Measurements from ENCODE around the gene CELA2B. TPM values are rescaled to one million over a fixed set of nuclear protein-coding genes. Genes with fewer than 3 reads are reported as not detected.

Gene CELA2B
- total and polyA plus RNA-seq, 10 of the 15 experiments (the other 5 are each of a cell fraction or from before 2014, with no cell fraction given), result not detected

DNA sequence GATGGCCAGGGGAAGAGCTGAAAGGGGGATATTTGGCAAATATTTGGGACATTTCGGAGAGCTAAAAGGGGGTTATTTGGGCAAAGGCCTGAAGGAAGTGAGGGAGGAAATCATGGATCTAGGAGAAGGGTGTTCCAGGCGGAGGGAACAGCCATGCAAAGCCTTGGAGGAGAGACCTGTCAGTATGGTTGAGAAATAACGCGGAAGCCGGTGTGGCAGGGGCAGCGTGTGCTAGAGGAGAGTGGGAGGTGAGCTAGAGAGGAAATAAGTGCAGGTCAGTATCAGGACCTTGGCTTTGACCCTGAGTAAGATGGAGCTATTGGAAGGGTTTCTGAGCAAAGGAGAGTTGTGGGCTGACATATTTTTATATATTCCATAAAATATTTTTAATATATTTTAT lies 34.7 kb upstream of the CELA2B start:
- no peaks in the 10 kb centered on the region for H3K9me3 ChIP-seq (replicated peaks; ENCODE audit: control insufficient read depth, insufficient read depth, low read length)
- H3K27ac ChIP-seq (ENCODE audit: control insufficient read depth, insufficient read depth), result no peak overlapping the region
- BruUV-seq (replicated peaks), result no TSS peak
- ChIA-PET SMC1A (ENCODE audit: uncharacterized antibody, unreplicated experiment) (interaction anchor here (0.7 to 1.6 kb wide), 3 partner anchors 10 to 336 kb away, joined by 4 to 6 read pairs (median 5); no protein-coding TSS in a partner anchor), POLR2A (interaction anchor here (0.7 to 1.1 kb wide), 2 partner anchors 10 to 38 kb away, joined by 3 read pairs; no protein-coding TSS in a partner anchor), CTCF (interaction anchor here (0.7 to 1.6 kb wide), 5 partner anchors 9 to 118 kb away, joined by 3 to 6 read pairs (median 4); no protein-coding TSS in a partner anchor), RAD21 (ENCODE audit: unreplicated experiment) (no interaction called here)
- no peak for DNase-seq (ENCODE audit: low read depth, low spot score)
- no peaks in the 10 kb centered on the region; a peak in 1 of 4 replicates for H3K27me3 ChIP-seq (replicated peaks in 1 of 2; ENCODE audit: control insufficient read depth in 2 of 2, insufficient read depth in 2 of 2, low read length in 1 of 2)
- no peak overlapping the region for H3K9ac ChIP-seq (ENCODE audit: control insufficient read depth, insufficient read depth, low read length)
- H3K4me2 ChIP-seq (ENCODE audit: control insufficient read depth, insufficient read depth), result no peak overlapping the region
- no peak overlapping the region for H3K4me3 ChIP-seq
- intact Hi-C loops (cut with micrococcal nuclease; ENCODE audit: unreplicated experiment) (no loop called here), in situ Hi-C loops (cut with MboI) (no loop called here)
- no peak for TF ChIP-seq ZNF687 (IDR thresholded peaks at IDR 0.05)
- no peak for TF ChIP-seq CBFB (IDR thresholded peaks at IDR 0.05; ENCODE audit: low read depth)
- TF ChIP-seq, protein P1, sequence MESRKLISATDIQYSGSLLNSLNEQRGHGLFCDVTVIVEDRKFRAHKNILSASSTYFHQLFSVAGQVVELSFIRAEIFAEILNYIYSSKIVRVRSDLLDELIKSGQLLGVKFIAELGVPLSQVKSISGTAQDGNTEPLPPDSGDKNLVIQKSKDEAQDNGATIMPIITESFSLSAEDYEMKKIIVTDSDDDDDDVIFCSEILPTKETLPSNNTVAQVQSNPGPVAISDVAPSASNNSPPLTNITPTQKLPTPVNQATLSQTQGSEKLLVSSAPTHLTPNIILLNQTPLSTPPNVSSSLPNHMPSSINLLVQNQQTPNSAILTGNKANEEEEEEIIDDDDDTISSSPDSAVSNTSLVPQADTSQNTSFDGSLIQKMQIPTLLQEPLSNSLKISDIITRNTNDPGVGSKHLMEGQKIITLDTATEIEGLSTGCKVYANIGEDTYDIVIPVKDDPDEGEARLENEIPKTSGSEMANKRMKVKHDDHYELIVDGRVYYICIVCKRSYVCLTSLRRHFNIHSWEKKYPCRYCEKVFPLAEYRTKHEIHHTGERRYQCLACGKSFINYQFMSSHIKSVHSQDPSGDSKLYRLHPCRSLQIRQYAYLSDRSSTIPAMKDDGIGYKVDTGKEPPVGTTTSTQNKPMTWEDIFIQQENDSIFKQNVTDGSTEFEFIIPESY (IDR thresholded peaks at IDR 0.05), result no peak
- no peak for TF ChIP-seq BCL11A (IDR thresholded peaks at IDR 0.05; ENCODE audit: low read depth, low read length)
- no peak for TF ChIP-seq NR2C2 (IDR thresholded peaks at IDR 0.05; ENCODE audit: borderline replicate concordance, control insufficient read depth, insufficient read length, low read depth)
- no peak for TF ChIP-seq RCOR1 (conservative IDR thresholded peaks at IDR 0.05; ENCODE audit: low read depth, low read length)
- TF ChIP-seq, protein P2, sequence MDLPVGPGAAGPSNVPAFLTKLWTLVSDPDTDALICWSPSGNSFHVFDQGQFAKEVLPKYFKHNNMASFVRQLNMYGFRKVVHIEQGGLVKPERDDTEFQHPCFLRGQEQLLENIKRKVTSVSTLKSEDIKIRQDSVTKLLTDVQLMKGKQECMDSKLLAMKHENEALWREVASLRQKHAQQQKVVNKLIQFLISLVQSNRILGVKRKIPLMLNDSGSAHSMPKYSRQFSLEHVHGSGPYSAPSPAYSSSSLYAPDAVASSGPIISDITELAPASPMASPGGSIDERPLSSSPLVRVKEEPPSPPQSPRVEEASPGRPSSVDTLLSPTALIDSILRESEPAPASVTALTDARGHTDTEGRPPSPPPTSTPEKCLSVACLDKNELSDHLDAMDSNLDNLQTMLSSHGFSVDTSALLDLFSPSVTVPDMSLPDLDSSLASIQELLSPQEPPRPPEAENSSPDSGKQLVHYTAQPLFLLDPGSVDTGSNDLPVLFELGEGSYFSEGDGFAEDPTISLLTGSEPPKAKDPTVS (IDR thresholded peaks at IDR 0.05; ENCODE audit: low read depth, low read length), result no peak
- TF ChIP-seq, protein P3, sequence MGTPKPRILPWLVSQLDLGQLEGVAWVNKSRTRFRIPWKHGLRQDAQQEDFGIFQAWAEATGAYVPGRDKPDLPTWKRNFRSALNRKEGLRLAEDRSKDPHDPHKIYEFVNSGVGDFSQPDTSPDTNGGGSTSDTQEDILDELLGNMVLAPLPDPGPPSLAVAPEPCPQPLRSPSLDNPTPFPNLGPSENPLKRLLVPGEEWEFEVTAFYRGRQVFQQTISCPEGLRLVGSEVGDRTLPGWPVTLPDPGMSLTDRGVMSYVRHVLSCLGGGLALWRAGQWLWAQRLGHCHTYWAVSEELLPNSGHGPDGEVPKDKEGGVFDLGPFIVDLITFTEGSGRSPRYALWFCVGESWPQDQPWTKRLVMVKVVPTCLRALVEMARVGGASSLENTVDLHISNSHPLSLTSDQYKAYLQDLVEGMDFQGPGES (IDR thresholded peaks at IDR 0.05), result no peak
- no peak for TF ChIP-seq E2F8 (IDR thresholded peaks at IDR 0.05; ENCODE audit: low read depth, partially characterized antibody)
- TF ChIP-seq TAF1 (IDR thresholded peaks at IDR 0.05; ENCODE audit: borderline replicate concordance, low read depth, low read length), result no peak
- no peak for ATAC-seq
- no peaks in the 10 kb centered on the region for H3K36me3 ChIP-seq (ENCODE audit: control insufficient read depth in 2 of 2, insufficient read depth in 2 of 2, low read length in 1 of 2)
- H3K79me2 ChIP-seq (ENCODE audit: control insufficient read depth, insufficient read depth, low read length), result no peaks in the 10 kb centered on the region
- FAIRE-seq, result no peak
- H2AFZ ChIP-seq (ENCODE audit: control insufficient read depth, low read depth, low read length), result no peak overlapping the region
- WGBS (ENCODE audit: insufficient coverage, insufficient replicate concordance, low lambda C conversion rate, missing lambda C conversion rate), result 73% methylated on average over 6 of the region's 6 CpGs
- no peaks in the 10 kb centered on the region for H4K20me1 ChIP-seq (ENCODE audit: control insufficient read depth, insufficient read depth)
- H3K4me1 ChIP-seq (ENCODE audit: control insufficient read depth, insufficient read depth, low read length), result no peaks in the 10 kb centered on the region

All from GM12878 (cell line).